Measurements from ENCODE around the gene GCHFR. TPM values are rescaled to one million over a fixed set of nuclear protein-coding genes. Genes with fewer than 3 reads are reported as not detected.

The GCHFR gene
- polyA plus RNA-seq, 1 donor from 2014 or later = 7.2 TPM

- Histone ChIP-seq H4K20me1 (ENCODE audit: insufficient read depth) (no peaks in the 10 kb centered on the region), H3K9me2 (ENCODE audit: insufficient read depth, low read length) (no peaks in the 10 kb centered on the region), H3K36me3 (ENCODE audit: insufficient read depth, low read length) (no peaks in the 10 kb centered on the region), H3K27me3 (ENCODE audit: insufficient read depth, low read depth, low read length) (peaks cover 21% of the 10 kb centered on the region), H3K9ac (ENCODE audit: low read length) (no peak overlapping the region), H2AFZ (ENCODE audit: low read depth, low read length) (no peak overlapping the region), H3K9me3 (ENCODE audit: low read length) (no peaks in the 10 kb centered on the region), H3K27ac (ENCODE audit: low read length) (no peak overlapping the region), H3F3A (ENCODE audit: insufficient read depth, low read length, poor library complexity, severe bottlenecking) (no peaks in the 10 kb centered on the region), H3K4me2 (ENCODE audit: low read length) (no peak overlapping the region), H3K79me2 (replicated peaks; ENCODE audit: insufficient read depth, low read length) (no peaks in the 10 kb centered on the region), H3K4me3 (ENCODE audit: low read length) (no peak overlapping the region)
- TF ChIP-seq RAD21 (conservative IDR thresholded peaks at IDR 0.05) (no peak), MXI1 (conservative IDR thresholded peaks at IDR 0.05; ENCODE audit: poor library complexity, severe bottlenecking) (no peak), EZH2 (IDR thresholded peaks at IDR 0.05; ENCODE audit: borderline replicate concordance, insufficient read depth, low read length, poor library complexity, severe bottlenecking) (no peak), TAF1 (IDR thresholded peaks at IDR 0.05; ENCODE audit: low read depth) (no peak), SMC3 (conservative IDR thresholded peaks at IDR 0.05; ENCODE audit: poor library complexity) (no peak), POLR2AphosphoS5 (IDR thresholded peaks at IDR 0.05) (no peak), CTCF (IDR thresholded peaks at IDR 0.05; ENCODE audit: poor library complexity, severe bottlenecking) (no peak), REST (IDR thresholded peaks at IDR 0.05; ENCODE audit: borderline replicate concordance) (no peak), EP300 (conservative IDR thresholded peaks at IDR 0.05; ENCODE audit: poor library complexity, severe bottlenecking) (no peak)
These were observed 2.4 kb downstream of the GCHFR start for GRCh38 chr15:40766194-40766815.

GRCh38 chr15:40766906-40767837 is 3.3 kb downstream of the GCHFR start:
- Histone ChIP-seq H3K9ac (ENCODE audit: low read length) (no peak overlapping the region), H3K9me2 (ENCODE audit: insufficient read depth, low read length) (no peaks in the 10 kb centered on the region), H3K79me2 (replicated peaks; ENCODE audit: insufficient read depth, low read length) (no peaks in the 10 kb centered on the region), H3K4me3 (ENCODE audit: low read length) (no peak overlapping the region), H3K9me3 (ENCODE audit: low read length) (no peaks in the 10 kb centered on the region), H3K36me3 (ENCODE audit: insufficient read depth, low read length) (no peaks in the 10 kb centered on the region), H4K20me1 (ENCODE audit: insufficient read depth) (no peaks in the 10 kb centered on the region), H3K27me3 (ENCODE audit: insufficient read depth, low read depth, low read length) (peaks cover 21% of the 10 kb centered on the region), H3F3A (ENCODE audit: insufficient read depth, low read length, poor library complexity, severe bottlenecking) (no peaks in the 10 kb centered on the region), H3K27ac (ENCODE audit: low read length) (no peak overlapping the region), H3K4me2 (ENCODE audit: low read length) (no peak overlapping the region), H2AFZ (ENCODE audit: low read depth, low read length) (no peak overlapping the region)
- TF ChIP-seq CTCF (IDR thresholded peaks at IDR 0.05; ENCODE audit: poor library complexity, severe bottlenecking) (no peak), EZH2 (IDR thresholded peaks at IDR 0.05; ENCODE audit: borderline replicate concordance, insufficient read depth, low read length, poor library complexity, severe bottlenecking) (no peak), EP300 (conservative IDR thresholded peaks at IDR 0.05; ENCODE audit: poor library complexity, severe bottlenecking) (no peak), REST (IDR thresholded peaks at IDR 0.05; ENCODE audit: borderline replicate concordance) (no peak), MXI1 (conservative IDR thresholded peaks at IDR 0.05; ENCODE audit: poor library complexity, severe bottlenecking) (no peak)

Data from neural cell (in vitro differentiated cells).